AG20443 (cell line): Measurements from ENCODE around the gene RIC1.
A peak's percentile ranks its signal among the peaks of the same experiment; 100 is the strongest.
"Not testable (repeated sequence)": the region's sequence is repeated elsewhere in the genome, so short reads cannot be mapped to it uniquely, and the experiment has no call there.

Experiments used
- DNase-seq: peaks from one replicate; pipeline ENCODE4 v3.0.0; 2012; ENCODE audit warnings: low spot score, mixed read lengths

Gene RIC1

DNA sequence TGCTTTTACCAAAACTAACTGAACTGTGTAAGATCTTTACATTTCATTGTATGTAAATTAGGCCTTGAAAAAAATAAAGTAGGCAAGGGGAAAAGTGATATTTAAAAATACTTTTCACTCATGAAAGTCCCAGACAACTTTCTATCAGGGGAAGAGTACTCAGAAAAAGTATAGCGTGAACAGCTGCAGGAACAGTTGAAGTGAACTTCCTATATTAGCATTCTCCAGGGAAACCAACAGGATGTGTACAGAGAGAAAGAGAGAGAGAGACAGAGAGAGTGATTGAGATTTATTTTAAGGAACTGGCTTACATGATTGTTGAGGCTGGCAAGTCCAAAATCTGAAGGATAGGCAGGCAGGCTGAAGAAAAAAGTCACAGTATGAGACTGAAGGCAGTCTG, 162.0 kb downstream of the RIC1 start:
- no peak for DNase-seq

DNA sequence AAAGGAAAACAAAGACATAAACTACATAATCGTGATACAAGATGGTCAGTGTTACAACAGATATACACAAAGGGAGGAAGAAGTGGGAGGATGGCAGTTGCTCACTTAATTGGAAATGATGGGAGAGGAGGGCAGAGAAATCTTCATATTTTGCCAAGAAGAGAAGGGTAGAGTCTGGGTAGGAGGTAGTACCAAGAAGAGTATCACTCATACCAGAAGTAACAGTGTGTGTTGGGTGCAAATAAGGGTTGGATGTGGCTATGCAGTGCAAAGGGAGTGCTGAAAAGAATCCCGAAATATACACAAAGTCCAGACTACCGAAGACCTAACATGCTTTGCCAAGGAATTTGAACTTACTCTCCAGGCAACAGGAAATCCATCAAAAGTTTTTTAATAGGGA, 163.0 kb downstream of the RIC1 start:
- no peak for DNase-seq

DNA sequence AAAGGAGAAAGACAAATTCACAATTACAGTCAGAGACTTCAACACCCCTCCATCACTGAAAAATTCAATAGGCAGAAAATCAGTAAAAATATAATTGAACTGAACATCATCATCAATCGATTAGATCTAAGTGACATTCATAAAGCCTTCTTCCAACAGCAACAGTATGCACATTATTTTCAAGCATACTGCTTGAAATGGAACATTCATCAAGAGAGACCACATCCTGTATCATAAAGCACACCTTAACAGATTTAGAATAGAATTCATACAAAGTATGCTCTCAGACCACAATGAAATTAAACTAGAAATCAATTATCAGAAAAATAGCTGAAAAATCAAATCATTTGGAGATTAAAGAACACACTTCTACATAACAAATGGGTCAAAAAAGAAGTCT, 164.9 kb downstream of the RIC1 start:
- no peak for DNase-seq

DNA sequence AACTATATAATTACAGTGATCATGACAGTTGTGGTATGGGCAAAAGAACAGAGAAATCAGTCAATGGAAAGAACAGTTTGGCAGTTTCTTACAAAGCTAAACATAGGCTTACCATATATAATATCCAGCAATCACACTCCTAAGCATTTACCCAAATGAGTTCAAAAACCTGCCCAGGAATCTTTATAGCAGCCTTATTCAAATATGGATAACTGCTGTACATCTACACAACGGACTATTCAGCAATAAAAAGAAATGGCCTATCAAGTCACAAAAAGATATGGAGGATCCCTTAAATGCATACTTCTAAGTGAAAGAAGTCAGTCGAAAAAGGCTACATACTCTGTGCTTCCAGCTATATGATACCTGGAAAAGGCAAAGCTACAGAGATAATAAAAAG, 167.4 kb downstream of the RIC1 start:
- no peak for DNase-seq

DNA sequence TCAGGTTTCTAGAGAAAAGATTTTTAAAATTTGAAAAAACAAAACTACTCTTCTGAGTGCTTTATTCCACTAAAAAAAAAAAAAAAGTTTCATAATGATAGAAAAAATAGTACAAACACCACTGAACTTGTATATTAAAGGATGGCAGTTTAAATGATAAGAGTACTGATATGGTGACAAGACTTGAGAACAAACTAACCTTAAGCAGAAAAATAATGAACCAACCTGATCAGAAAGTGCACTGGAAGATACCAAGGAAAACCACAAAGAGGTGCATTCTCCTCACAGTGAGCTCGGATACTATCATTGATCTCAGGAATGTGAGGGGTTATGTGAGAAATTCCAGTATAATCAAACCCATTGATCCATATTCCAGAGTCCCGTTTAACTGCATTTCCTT, 169.7 kb downstream of the RIC1 start:
- no peak for DNase-seq

DNA sequence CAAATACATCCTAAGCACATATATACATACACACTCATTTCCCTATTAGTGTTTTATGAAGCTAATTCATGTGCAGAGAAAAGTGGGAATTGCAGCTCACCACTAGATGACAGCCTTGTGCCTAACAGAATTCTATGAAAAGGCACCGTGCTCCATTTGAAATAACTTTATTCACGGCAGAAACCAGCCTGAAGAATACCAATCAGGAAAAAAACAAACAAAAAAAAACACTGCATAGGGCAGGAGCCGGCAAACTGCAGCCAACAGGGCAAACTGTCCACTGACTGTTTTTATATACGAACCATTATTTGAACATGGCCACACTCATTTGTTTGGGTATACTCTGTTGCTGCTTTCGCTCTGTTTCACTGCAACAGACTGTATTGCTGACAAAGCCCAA, 170.4 kb downstream of the RIC1 start:
- peak; percentile 58 for DNase-seq

DNA sequence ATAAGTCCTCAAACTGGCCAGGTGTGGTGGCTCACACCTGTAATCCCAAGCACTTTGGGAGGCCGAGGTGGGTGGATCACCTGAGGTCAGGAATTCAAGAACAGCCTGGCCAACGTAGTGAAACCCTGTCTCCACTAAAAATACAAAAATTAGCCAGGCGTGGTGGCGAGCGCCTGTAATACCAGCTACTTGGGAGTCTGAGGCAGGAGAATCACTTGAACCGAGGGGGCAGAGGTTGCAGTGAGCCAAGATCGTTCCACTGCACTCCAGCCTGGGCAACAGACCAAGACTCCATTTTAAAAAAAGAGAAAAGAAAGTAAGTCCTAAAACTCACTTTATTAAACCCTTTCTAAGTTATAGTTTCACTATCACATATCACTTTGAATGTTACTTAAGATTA, 171.5 kb downstream of the RIC1 start:
- DNase-seq = not testable (repeated sequence)

DNA sequence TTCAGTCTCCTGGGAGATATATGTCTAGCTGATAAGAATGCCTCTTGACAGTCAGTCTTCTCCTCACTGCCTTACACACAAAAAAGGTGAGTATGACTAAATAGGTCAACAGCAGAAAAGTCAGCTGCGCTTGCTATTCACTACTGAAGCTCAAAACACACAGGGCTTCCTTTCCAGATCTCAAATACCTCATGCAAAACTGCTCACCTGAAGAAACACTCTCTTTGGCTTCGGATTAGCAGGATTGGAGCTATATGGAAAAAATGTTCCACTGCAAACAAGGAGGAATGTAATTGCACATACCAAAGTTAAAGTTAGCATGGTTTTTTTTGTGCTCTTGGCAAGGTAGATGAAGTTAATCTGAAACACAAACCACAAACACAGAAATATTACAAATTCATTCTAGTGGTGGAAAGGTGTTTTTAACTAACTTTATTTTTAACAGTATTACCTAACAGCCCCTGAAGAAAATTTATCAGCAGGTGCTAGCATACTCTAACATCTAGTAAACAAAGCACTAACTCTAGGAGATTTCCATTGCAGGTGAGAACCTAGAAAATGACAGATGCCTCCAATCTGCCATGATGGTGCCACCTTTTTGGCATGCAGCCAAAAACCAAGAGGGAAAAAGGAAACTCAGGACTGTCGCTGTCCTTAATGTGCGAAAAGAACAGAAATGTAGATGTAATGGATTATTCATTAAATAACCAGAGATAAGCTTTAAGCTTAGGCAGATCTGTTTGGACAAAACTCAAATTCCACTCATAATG, 172.2 kb downstream of the RIC1 start:
- no peak for DNase-seq

DNA sequence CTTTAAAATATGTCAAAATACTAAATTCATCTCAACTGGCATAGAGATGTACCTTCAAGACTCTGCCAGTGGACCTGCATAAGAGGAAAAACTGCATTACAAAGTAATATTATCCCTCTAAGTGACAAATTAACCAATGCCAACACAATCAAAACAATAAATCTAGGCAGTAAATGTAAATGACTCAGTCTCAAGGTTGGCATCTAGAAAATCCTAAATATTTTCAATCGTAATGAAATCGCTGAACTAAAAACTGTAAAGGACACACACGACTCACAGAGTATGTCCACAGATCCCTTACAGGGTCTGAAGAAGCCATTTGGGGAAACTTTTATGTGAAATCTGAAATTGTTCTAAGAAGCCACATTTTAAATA, 172.8 kb downstream of the RIC1 start:
- no peak for DNase-seq

DNA sequence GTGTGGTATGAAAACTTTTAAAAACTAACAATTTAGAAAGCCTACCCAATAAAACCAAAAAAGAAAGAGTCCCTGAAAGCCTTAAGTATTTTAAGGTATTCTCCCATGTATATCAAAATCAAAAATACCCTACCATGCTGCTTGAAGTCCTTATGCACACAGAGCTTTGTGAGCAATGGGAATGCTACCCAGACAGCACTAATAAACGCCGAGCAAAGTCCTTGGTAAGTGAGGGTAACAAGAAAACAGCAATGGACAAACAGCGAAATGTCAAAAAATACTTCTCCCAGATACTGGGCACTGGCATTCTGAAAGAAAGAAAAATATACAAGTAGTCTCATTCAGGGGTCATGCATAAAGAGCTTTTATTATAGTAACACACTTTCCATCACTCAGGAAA, 176.6 kb downstream of the RIC1 start:
- DNase-seq = no peak

DNA sequence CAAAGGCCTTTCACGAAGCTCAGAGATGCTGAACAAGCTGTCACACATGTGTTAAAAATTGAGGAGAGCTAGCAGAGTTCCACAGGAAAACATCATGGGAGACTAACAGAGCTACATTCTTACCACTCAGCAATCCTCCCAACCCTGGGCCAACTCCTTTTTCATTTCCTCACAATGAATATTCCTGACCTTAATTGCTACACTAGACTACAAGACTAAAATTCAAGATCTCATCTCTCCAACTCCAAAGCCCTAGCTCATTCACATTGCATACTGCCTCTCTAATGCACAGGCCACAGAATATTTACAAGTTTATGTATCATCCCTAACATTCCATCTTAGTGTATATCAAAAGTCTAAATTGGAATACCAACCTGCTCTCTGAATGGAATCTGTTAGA, 182.8 kb downstream of the RIC1 start:
- DNase-seq = no peak

DNA sequence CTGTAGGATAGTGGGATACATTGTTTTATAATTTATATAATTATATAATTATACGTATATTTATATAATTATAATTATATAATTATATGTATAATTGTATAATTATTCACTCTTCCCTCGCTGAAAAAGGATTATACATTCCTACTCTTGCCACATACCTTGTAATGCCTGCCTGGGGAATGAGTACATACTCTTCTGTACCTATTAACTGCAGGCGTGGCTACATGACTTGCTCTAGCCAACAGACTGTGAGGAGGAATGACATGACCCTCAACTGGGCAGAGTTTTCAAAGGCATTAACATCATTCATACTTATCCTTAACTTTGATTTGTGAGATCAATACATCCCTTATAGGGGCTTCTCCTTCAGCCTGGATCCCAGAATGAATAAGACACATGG, 184.9 kb downstream of the RIC1 start:
- DNase-seq = no peak

DNA sequence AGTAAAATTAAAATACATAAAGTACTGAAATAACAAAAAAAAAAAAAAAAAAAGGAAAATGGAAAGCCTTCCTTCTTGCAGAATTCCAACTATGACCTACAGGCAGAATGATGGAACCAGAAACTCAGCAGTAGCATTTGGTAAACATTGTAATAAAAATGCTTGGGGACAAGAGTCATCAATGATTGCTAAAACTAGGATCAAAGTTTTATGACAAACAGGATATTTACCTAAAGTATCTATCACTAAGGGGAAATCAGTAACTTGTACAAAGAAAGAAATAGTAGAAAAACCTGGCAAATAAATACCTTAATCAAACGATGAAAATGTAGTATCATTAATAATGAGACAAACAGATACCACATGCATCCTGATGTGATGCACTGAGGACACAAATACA, 186.6 kb downstream of the RIC1 start:
- DNase-seq = no peak

DNA sequence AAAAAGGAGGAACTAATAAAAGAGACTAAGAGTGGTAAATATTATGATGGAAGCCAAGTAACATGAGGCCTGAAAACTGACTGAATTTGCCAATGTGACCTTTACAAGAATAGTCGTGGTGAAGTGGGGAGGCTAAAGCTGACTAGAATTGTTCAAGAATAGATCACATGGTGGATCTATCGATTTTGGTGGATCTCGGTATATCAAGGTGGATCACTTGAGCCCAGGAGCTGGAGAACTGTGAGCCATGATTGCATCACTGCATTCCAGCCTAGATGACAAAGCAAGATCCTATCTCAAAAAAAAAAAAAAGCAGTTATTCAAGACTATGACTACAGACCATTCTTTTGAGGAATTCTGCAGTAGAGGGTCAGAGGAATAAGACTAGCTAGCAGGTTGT, 189.0 kb downstream of the RIC1 start:
- peak; percentile 11 for DNase-seq

DNA sequence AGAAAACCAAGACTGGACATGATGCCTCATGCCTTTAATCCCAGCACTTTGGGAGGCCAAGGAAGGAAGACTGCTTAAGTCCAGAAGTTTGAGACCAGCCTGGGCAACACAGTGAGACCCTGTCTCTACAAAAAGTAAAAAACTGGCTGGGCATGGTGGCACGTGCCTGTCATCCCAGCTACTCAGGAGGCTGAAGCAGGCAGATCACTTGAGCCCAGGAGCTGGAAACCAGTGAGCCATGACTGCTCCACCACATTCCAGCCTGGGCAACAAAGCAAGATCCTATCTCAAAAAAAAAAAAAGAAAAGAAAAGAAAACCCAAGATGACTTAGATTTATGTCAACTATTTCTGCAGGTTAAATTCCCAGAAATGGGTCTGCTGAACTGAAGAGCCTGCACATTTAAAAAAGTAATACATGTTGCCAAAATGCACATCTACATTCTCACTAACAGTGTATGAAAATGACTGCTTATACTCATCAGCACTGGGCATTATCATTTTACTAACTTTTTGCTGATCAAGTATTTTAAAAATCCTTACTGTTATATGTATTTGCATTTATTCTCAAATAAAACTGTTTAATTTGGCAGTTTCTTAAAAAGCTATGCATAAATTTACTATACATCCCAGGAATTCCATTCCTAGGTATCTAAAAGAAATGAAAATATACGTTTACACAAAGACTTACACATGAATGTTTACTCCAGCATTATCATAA, 189.7 kb downstream of the RIC1 start:
- no peak for DNase-seq

DNA sequence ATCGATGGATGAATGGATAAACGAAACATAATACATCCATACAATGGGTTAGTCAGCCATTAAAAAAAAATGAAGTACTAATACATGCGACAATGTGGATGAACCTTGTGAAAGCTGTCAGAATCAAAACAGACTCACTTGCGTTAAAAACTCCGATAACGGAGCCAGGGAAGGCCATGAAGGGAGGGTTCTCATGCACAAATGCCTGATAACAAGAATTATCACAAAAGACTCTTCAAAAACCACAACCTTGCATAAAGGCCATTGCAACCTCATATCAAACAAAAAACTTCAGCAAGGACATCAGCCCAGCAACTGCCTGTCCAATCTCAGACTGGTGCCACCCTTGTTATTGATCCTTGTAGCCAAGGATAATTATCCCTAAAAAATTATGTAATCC, 190.3 kb downstream of the RIC1 start:
- no peak for DNase-seq

DNA sequence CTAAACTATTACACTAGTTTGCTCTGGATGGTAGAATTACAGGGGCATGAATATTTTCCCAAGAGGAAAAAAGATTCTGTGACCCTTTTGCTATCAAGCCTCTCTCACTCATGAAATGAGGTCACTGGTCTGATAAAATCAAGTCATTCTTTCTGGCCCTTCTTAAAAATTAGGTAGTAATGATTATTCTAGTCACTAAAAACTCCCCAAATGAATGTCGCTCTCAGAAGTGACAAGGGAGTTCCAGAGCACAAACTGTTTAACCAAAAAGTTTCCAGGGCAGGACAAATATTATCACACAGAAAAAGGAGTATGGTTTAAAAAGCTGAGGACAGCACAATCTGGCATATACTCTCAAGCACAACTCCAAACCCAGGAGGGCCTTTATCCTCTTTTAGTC, 191.5 kb downstream of the RIC1 start:
- no peak for DNase-seq

DNA sequence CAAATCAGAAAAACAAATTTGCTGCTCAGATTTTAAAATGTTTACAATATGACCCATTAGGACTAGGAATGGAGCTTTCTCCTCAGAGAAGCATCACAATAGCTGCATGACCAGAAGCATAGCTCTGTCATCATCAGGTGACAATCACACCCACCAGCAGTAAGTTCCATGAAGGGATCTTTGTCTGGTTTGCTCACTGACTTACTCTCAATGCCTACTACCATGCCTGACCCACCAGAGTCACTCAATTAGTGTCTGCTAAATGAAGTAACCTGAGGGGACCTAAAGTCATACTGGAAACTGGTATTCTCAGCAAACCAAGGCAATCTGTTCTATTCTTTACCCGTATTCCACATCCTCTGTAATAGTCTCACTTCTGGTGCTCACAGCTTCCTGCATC, 196.3 kb downstream of the RIC1 start:
- no peak for DNase-seq
